DLD1 (cell line): ENCODE measurements around the gene KPNA4.
"Not testable (repeated sequence)": the region's sequence is repeated elsewhere in the genome, so short reads cannot be mapped to it uniquely, and the experiment has no call there.

Experiments used
- in situ Hi-C: cut with HindIII; loops from 2 replicates; pipeline ENCODE4 v1.10.0; 2017; ENCODE audit warnings: low sequenced_read_pairs

KPNA4 gene

DNA sequence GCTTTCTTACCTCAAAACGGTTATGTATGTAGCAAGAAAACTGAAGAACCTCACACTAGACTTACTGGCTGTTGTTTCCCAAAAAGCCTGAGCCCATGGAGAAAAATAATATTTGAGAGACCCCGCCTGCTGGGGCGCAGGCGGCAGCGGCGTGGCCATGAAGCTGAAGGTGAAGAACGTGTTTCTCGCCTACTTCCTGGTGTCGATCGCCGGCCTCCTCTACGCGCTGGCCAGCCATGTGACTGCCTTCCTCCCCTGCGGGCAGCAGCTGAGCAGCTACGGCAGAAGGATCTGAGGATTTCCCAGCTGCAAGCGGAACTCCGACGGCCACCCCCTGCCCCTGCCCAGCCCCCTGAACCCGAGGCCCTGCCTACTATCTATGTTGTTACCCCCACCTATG, 113.1 kb downstream of the KPNA4 start:
- in situ Hi-C loops = not testable (repeated sequence)

DNA sequence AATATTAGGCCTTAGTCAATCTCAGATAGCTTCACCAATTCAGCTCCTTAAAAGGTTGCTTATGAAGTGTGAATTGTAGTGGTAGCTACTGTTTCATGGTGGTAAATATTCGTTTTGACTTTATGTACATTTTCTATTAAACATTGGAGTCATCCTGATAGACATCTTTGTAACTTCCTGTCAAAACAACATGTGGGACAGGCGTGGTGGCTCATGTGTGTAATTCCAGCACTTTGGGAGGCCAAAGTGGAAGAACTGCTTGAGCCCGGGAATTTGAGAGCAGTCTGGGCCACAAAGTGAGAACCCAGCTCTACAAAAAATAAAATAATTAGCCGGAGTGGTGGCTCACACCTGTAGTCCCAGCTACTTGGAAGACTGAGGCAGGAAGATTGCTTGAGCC, 113.8 kb downstream of the KPNA4 start:
- in situ Hi-C loops = no loop called here

DNA sequence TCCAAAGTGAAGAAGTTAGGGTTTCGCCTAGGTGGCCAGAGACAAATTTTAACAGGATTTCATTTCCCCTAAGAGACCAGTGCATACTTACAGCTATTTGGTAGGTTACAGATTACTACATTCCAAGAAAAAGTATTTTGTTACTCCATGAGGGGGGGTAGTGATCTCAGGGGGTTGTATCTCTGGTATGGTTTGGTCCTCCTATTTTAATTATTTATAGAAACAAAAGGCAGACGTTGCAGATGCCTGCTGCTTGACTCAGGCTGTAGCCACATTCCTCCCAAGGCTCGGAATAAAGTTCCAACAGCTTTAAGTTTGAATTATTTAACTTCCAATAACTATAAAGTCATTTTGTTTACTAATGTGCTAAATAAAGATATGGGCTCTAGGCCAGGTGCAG, 114.5 kb downstream of the KPNA4 start:
- in situ Hi-C loops = no loop called here

DNA sequence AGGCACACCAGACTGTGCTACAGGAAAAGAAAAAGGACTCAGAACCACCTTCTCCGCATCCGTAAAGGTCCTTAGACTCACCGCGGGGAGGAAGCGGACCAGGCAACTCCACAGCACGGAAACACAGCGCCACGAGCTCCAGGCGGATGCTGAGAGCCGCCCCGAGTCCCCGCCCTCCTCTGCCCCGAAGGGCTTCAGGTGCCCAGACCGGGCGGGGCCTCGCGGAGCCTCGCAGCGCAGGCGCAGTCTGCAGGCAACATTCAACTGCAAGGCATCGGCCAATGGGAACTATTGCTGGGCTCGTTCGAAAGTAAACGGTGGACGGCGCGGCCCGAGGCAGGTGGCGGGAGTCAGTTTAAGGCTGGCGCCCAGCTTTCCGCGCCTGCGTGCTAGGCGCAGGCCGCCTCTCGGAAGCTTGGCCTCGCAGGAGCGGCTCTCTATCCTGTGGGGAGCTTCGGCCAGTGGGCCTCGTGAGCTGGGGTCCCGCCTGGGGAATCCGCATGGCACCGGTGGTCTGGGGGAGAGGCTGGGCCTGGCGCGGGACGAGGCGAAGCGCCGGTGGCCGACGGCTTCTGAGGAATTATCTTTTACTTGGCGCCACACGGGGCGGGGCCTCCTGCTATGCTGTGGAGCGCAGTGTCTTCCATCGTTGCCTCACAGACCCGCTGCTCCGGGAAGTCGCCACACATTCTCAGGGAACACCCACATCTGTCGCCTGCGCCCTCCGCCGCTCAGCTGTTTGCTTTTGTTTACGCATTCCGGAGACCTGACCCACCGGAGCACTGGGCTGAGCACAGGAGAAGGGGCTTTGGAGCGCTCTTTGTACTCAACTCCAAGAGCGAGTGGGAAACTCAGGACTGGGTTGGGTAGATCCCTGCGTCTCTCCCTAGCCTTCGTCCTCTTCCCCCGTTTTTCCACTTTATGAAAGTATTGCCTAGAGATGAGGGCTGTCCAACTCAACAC, 115.5 kb downstream of the KPNA4 start, which contains the start of gene TRIM59:
Gene TRIM59, minus strand, starts transcription at position 151 of the 963 bp plus-strand sequence. CDS start 10,603 bp downstream, outside the sequence.
- in situ Hi-C loops = no loop called here

DNA sequence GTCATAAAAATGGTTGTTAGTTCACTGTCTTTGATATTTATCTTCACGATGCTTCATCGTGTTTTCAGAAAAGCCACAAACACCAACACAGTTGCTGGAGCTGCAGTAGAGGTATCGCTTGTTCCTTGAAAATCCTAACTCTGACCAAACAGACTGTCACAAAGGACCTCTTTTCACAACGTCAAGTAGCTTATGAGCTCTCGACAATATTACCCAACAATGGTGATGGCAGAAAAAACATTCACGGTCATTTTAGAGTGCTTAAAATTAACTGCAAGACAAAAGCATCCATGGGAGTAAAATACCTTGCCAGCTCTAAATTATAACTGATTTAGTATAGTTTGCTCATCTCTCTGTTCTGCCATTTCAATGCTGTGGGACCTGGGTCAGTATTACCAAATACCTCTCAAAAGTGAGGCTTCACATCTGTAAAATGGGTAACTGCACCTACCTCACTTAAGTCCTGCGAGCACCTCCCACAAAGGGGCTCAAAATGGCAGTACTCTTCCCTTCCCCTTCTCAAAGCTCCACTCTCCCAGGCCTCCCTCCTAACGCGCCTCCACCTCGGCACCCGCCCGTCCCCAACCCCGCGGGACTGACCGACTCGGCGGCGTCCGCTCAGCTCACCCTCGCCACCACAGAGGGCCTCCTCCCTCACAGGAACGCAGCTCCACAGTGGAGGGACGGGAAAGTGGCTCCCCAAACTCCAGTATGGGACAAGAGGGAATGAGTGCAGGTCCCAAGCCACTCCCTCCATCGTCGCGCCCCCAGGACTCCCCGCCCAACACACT, 116.3 kb downstream of the KPNA4 start:
- in situ Hi-C loops = no loop called here

DNA sequence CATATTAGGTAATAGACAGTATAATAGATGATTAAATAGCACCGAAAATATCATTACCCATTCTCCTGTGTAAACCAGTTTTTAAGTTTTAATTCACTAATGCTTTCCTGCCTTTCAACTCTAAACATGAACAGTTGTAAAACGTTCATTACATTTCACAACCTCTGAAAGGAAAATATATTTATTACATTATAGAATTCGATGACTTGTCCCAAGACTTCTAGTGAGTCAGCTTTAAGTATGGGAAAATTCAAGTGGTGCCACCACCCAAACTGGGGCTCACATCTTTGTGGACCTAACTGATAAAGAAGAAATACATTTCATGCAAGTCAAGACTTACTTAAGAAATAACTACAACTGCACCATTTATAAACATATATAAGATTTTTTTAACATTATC, 117.8 kb downstream of the KPNA4 start:
- in situ Hi-C loops = no loop called here

DNA sequence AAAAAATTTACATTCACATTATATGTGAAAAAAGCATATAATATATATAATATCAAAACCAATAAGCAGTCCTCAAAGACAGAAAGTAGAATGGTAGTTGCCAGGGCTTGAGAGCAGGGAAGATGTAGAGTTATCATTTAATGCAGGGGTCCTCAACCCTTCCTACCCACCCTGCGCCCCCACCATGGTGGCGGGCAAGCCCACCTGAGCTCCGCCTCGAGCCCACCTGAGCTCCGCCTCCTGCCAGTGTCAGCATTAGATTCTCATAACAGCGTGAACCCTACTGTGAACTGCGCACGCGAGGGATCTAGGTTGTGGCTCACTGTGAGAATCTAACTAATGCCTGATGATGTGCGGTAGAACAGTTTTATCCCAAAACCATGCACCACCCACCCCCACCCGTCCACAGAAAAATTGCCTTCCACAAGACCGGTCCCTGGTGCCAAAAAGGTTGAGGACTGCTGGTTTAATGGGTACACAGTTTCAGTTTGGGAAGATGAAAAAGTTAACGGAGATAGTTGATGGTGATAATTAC, 118.8 kb downstream of the KPNA4 start:
- in situ Hi-C loops = no loop called here

DNA sequence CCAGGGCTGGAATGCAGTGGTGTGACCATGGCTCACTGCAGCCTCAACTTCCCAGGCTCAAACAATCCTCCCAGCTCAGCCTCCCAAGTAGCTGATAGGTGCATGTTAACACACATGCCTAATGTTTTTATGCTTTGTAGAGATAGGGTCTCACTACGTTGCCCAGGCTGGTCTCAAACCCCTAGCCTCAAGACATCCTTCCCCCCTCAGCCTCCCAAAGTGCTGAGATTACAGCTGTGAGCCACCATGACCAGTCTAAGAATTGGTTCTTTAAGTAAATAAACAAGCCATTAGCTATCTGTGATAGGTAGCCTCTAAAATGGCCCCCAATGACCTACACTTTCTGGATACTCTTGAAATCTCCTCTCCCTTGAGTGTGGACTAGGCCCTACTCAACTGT, 119.5 kb downstream of the KPNA4 start:
- in situ Hi-C loops = no loop called here
